Activated CD8-positive, alpha-beta T cell treated with anti-CD3 and anti-CD28 coated beads for 36 hours (primary cell): ENCODE results near the gene BACE2. TPM values are rescaled to one million over a fixed set of nuclear protein-coding genes. Genes with fewer than 3 reads are reported as not detected.

Experiments
- ATAC-seq: fragments of 200-7000 bp; cut with Tn5 transposase; one replicate; pipeline ENCODE4 v1.10.0; 2021; ENCODE audit warnings: mild to moderate bottlenecking, moderate library complexity
- CTCF ChIA-PET: fragments of 350-600 bp; sonication (Branson Sonifier 250); formaldehyde crosslinking; loops from one replicate; lab custom pipeline; 2021; ENCODE audit warnings: antibody characterized with exemption; lab: Charles Lee
- POLR2A ChIA-PET: fragments of 350-600 bp; sonication (Branson Sonifier 250); formaldehyde crosslinking; loops from one replicate; lab custom pipeline; 2021; ENCODE audit warnings: antibody characterized with exemption; lab: Charles Lee
- DNase-seq: peaks from one replicate; pipeline ENCODE4 v3.0.0-alpha.2; 2020
- H3K27ac Mint-ChIP-seq: one replicate; pipeline ENCODE4 v1.8.0; 2021; ENCODE audit warnings: mild to moderate bottlenecking, mixed read lengths
- H3K27me3 Mint-ChIP-seq: one replicate; pipeline ENCODE4 v1.8.0; 2021; ENCODE audit warnings: mixed read lengths
- H3K36me3 Mint-ChIP-seq: one replicate; pipeline ENCODE4 v1.8.0; 2021; ENCODE audit warnings: low read depth, mixed read lengths
- H3K4me1 Mint-ChIP-seq: one replicate; pipeline ENCODE4 v1.8.0; 2021; ENCODE audit warnings: low read depth, mixed read lengths
- H3K4me3 Mint-ChIP-seq: one replicate; pipeline ENCODE4 v1.8.0; 2021; ENCODE audit warnings: mild to moderate bottlenecking, moderate library complexity, mixed read lengths
- H3K9me3 Mint-ChIP-seq: one replicate; pipeline ENCODE4 v1.8.0; 2021; ENCODE audit warnings: mixed read lengths
- CTCF ChIP-seq: fragments of 200-600 bp; IDR thresholded peaks from one replicate; pipeline ENCODE4 v1.8.0; 2022; ENCODE audit warnings: antibody characterized with exemption, mild to moderate bottlenecking
- intact Hi-C: fragments of 100-400 bp; cut with micrococcal nuclease; formaldehyde crosslinking; loops from one replicate; pipeline ENCODE4 v1.10.0; 2022
- total RNA-seq, 2 experiments: library from RNA; stranded (reverse); gene quantifications; one replicate each; pipeline ENCODE4 v1.2.3, GENCODE V29; 2021

The BACE2 gene
- total RNA-seq, 2 experiments from 2014 or later = 1.1 to 2.0 TPM

DNA sequence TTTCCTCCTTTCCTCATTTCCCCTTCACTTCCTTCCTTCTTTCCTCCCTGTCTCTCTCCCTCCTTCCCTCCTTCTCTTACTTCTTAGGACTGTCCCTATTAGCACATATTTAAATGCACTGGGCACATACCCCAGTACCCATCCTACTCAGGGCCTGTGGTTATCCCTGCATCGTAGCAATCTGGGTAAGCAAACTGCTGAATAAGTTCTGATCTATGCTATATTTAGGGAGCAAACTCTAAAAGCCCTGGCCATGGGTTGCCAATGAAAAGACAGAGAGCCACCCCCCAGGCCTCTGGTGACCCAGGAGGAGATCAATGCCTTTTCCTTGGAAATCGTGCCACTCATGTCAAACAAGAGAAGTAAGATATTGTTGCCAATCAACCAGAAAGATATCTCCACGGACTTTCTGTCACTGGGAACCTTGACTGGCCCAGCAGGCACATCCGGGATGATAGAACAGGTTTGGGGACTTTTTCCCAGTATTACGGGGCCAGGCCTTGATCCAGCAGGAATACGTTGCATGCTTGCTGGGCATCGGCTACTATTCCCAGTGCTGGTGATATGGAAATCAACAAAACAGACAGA is 154.0 kb downstream of the BACE2 start:
- H3K36me3 Mint-ChIP-seq = no peaks in the 10 kb centered on the region
- no peak for TF ChIP-seq CTCF
- peaks cover 13% of the 10 kb centered on the region for H3K27me3 Mint-ChIP-seq
- ChIA-PET POLR2A (no interaction called here), CTCF (no interaction called here)
- H3K4me3 Mint-ChIP-seq = no peak overlapping the region
- intact Hi-C loops = no loop called here
- H3K27ac Mint-ChIP-seq = no peak overlapping the region
- H3K9me3 Mint-ChIP-seq = no peaks in the 10 kb centered on the region
- no peak for ATAC-seq
- DNase-seq = no peak
- peaks cover 13% of the 10 kb centered on the region for H3K4me1 Mint-ChIP-seq

DNA sequence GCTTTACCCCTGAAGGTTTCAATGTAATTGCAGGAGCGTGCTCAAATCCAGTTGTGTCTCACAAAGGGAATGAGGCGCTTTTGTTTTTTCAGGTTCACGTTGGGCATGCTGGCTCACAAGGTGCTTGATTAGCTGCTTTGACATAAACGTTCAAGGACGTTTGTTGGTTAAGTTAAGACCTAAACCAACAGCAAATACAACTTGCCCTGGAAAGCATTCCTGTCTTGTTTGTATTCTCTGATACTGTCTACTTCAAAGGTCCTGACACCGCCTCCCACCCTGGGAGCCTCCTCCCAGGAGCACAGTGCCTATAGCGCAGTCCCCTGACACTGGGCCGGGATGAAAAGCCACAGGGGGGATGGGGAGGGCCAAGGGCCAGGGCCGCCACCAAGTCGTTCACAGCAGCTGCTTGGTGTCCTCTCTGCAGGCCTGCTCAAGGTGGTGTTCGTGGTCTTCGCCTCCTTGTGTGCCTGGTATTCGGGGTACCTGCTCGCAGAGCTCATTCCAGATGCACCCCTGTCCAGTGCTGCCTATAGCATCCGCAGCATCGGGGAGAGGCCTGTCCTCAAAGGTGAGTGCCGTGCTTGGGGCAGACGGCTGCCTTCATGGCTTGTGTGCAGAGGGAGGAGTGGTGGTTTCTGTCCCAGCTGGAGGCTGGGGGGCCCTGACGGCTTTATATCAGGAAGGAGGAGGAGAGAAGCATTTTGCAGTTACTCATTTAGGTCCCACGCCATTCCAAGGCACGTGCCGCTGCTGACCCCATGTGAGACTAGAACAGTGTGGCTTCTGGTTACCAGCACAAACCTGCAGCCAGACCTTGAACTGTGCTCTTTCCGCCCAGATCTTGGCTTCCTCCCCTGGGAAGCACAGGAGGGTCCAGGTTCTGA is 154.8 kb downstream of the BACE2 start:
- peaks cover 7% of the 10 kb centered on the region for H3K27me3 Mint-ChIP-seq
- H3K4me1 Mint-ChIP-seq = peaks cover 11% of the 10 kb centered on the region
- H3K36me3 Mint-ChIP-seq = no peaks in the 10 kb centered on the region
- no peak for TF ChIP-seq CTCF
- ATAC-seq (no peak), DNase-seq (no peak)
- ChIA-PET CTCF (no interaction called here), POLR2A (no interaction called here)
- no peaks in the 10 kb centered on the region for H3K9me3 Mint-ChIP-seq
- no peak overlapping the region for H3K27ac Mint-ChIP-seq
- intact Hi-C loops = no loop called here
- no peak overlapping the region for H3K4me3 Mint-ChIP-seq

DNA sequence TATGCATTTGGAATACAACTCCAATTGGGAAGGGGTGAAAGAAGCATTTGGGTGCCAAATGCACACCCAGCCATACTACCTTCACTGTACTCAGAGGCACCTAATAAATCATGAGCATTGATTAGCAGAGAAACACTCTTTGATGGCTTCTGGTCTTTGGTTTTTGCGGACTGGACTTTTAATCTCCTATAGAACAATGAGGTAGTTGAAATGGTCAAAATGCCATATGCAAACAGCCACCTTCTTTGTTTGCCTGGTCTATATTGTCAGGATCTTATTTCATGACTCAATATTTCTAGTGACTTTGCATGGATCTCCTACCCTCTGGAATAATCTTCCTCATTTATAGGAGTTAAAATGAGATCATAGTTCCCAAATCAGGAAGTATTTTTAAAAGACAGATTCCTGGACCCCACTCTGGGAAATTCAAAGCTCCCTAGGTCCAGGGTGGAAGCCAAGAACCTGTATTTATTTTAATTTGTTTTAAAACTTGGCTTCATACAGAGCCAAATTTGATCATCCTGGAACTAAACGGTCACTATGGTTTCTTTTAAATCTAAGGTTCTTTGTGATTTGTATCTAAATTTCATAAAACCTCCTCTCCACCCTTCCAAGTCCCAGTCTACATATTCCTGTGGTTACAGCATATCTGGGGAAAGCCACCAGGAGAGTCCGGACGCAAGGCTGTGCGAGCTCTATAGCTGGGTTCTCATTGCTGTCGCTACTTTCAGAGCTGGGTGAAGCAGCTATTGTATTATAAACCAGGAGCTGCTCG is 157.4 kb downstream of the BACE2 start:
- no peak for ATAC-seq
- peaks cover 11% of the 10 kb centered on the region for H3K4me1 Mint-ChIP-seq
- no peak for DNase-seq
- H3K4me3 Mint-ChIP-seq = no peak overlapping the region
- intact Hi-C loops = no loop called here
- TF ChIP-seq CTCF = no peak
- no peaks in the 10 kb centered on the region for H3K36me3 Mint-ChIP-seq
- no peaks in the 10 kb centered on the region for H3K27me3 Mint-ChIP-seq
- POLR2A ChIA-PET = no interaction called here
- no peak overlapping the region for H3K27ac Mint-ChIP-seq
- H3K9me3 Mint-ChIP-seq = no peaks in the 10 kb centered on the region
- CTCF ChIA-PET = interaction anchor here (1.2 kb wide), 1 partner anchor 42 kb away, joined by 4 read pairs; no protein-coding TSS in a partner anchor

- intact Hi-C loops = no loop called here
- Mint-ChIP-seq H3K27ac (no peak overlapping the region), H3K9me3 (no peaks in the 10 kb centered on the region), H3K27me3 (no peaks in the 10 kb centered on the region), H3K4me3 (no peak overlapping the region), H3K36me3 (no peaks in the 10 kb centered on the region), H3K4me1 (peaks cover 2% of the 10 kb centered on the region)
- POLR2A ChIA-PET = no interaction called here
- TF ChIP-seq CTCF = no peak
- DNase-seq (no peak), ATAC-seq (no peak)
- CTCF ChIA-PET = no interaction called here
Measured at GRCh38 chr21:41326414-41327080, 158.6 kb downstream of the BACE2 start.
